ENCODE measurements around the gene NRARP. TPM values are rescaled to one million over a fixed set of nuclear protein-coding genes. Genes with fewer than 3 reads are reported as not detected.

The NRARP gene
- total and polyA plus RNA-seq, 2 of the 13 experiments (the other 11 are each of a cell fraction or from before 2014, with no cell fraction given): 0.22 to 0.46 TPM

DNA sequence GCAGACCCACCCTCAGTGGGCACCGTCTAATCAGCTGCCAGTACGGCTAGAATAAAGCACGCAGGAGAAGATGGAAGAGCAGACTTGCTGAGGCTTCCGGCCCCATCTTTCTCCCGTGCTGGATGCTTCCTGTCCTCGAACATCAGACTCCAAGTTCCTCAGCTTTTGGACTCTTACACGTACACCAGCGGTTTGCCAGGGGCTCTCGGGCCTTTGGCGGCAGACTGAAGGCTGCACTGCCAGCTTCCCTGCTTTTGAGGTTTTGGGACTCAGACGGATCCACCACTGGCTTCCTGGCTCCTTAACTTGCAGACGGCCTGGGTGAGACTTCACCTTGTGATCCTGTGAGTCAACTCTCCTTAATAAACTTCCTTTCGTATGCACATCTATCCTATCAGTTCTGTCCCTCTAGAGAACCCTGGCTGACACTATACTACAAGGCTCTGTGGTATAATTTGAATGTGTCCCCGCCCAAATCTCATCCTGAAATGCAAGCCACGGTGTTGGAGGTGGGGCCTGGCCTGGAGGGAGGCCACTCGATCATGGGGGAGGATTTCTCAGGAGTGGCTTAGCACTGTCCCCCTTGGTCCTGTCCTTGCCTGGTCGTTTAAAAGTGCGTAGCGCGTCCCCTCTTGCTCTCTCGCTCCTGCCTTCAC is 31.1 kb upstream of the NRARP start (continued):
- TF ChIP-seq, protein P1, sequence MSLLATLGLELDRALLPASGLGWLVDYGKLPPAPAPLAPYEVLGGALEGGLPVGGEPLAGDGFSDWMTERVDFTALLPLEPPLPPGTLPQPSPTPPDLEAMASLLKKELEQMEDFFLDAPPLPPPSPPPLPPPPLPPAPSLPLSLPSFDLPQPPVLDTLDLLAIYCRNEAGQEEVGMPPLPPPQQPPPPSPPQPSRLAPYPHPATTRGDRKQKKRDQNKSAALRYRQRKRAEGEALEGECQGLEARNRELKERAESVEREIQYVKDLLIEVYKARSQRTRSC (CRISPR knock-in tag; IDR thresholded peaks at IDR 0.05; ENCODE audit: low read depth): no peak
- TF ChIP-seq, protein P2, sequence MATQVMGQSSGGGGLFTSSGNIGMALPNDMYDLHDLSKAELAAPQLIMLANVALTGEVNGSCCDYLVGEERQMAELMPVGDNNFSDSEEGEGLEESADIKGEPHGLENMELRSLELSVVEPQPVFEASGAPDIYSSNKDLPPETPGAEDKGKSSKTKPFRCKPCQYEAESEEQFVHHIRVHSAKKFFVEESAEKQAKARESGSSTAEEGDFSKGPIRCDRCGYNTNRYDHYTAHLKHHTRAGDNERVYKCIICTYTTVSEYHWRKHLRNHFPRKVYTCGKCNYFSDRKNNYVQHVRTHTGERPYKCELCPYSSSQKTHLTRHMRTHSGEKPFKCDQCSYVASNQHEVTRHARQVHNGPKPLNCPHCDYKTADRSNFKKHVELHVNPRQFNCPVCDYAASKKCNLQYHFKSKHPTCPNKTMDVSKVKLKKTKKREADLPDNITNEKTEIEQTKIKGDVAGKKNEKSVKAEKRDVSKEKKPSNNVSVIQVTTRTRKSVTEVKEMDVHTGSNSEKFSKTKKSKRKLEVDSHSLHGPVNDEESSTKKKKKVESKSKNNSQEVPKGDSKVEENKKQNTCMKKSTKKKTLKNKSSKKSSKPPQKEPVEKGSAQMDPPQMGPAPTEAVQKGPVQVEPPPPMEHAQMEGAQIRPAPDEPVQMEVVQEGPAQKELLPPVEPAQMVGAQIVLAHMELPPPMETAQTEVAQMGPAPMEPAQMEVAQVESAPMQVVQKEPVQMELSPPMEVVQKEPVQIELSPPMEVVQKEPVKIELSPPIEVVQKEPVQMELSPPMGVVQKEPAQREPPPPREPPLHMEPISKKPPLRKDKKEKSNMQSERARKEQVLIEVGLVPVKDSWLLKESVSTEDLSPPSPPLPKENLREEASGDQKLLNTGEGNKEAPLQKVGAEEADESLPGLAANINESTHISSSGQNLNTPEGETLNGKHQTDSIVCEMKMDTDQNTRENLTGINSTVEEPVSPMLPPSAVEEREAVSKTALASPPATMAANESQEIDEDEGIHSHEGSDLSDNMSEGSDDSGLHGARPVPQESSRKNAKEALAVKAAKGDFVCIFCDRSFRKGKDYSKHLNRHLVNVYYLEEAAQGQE (IDR thresholded peaks at IDR 0.05; ENCODE audit: borderline replicate concordance in 1 of 2, low read depth in 1 of 2, low read length in 2 of 2): no peak
- TF ChIP-seq TBX2 (CRISPR knock-in tag; IDR thresholded peaks at IDR 0.05; ENCODE audit: borderline replicate concordance): no peak
- TF ChIP-seq NR2C2 (CRISPR knock-in tag; IDR thresholded peaks at IDR 0.05; ENCODE audit: borderline replicate concordance): no peak
- no peak for TF ChIP-seq ZNF562 (CRISPR knock-in tag; IDR thresholded peaks at IDR 0.05; ENCODE audit: borderline replicate concordance)
- TF ChIP-seq, protein P3, sequence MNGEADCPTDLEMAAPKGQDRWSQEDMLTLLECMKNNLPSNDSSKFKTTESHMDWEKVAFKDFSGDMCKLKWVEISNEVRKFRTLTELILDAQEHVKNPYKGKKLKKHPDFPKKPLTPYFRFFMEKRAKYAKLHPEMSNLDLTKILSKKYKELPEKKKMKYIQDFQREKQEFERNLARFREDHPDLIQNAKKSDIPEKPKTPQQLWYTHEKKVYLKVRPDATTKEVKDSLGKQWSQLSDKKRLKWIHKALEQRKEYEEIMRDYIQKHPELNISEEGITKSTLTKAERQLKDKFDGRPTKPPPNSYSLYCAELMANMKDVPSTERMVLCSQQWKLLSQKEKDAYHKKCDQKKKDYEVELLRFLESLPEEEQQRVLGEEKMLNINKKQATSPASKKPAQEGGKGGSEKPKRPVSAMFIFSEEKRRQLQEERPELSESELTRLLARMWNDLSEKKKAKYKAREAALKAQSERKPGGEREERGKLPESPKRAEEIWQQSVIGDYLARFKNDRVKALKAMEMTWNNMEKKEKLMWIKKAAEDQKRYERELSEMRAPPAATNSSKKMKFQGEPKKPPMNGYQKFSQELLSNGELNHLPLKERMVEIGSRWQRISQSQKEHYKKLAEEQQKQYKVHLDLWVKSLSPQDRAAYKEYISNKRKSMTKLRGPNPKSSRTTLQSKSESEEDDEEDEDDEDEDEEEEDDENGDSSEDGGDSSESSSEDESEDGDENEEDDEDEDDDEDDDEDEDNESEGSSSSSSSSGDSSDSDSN (CRISPR knock-in tag; IDR thresholded peaks at IDR 0.05): no peak
- TF ChIP-seq, protein P4, sequence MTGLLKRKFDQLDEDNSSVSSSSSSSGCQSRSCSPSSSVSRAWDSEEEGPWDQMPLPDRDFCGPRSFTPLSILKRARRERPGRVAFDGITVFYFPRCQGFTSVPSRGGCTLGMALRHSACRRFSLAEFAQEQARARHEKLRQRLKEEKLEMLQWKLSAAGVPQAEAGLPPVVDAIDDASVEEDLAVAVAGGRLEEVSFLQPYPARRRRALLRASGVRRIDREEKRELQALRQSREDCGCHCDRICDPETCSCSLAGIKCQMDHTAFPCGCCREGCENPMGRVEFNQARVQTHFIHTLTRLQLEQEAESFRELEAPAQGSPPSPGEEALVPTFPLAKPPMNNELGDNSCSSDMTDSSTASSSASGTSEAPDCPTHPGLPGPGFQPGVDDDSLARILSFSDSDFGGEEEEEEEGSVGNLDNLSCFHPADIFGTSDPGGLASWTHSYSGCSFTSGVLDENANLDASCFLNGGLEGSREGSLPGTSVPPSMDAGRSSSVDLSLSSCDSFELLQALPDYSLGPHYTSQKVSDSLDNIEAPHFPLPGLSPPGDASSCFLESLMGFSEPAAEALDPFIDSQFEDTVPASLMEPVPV (CRISPR knock-in tag; IDR thresholded peaks at IDR 0.05): no peak
